ENCODE results near the gene CFAP73. TPM values are rescaled to one million over a fixed set of nuclear protein-coding genes. Genes with fewer than 3 reads are reported as not detected.

CFAP73 gene
- total and polyA plus RNA-seq, 2 of the 8 experiments (the other 6 are each of a cell fraction or from before 2014, with no cell fraction given): 0.45 to 0.56 TPM

DNA sequence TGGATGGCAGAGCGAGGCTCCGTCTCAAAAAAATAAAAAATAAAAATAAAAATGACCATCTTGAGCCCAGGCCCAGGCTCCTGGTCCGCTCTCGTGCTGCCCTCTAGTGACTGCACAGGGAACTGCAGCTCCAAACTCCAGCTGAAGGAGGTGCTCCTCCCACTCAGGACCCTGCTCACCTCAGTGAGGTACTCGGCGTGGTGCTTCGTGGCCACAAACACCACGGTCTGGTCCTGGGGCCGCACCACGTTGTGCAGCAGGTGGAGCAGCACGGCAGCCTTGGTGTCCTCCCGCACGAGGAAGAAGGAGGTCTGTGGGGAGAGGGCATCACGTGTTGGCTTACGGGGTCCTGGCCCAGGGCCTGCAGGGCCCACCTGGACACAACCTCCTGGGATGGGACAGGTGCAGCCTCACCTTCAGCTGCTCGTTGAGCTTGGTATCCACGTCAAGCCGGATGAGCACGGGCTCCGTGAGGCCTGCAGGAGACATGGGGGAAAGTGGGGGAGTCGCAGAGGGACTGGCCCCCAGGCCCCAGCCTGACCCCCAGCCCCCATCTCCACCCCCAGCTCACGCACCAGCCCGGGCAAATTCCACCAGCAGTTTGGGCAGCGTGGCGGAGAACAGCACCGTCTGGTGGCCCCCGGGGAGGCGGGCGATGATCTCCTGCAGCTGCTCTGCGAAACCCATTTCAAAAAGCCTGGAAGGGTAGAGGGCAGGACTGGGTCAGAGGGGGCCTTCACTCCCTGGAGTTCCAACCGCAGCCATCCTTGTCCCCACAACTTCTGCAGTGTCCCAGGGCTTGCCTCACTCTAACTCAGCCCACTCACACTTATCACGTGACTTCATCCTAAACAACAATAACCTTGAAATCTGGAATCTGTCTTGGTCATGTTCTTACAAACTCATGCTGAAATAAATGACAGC, 25.2 kb downstream of the CFAP73 start (continued):
- TF ChIP-seq RAD21 (IDR thresholded peaks at IDR 0.05 in 1 of 2, conservative IDR thresholded peaks at IDR 0.05 in 1 of 2; ENCODE audit: low read depth in 2 of 2, low read length in 2 of 2): peak; percentile 86 to 89

Data from H1 (cell line).